ENCODE data around the gene ARF1.

The ARF1 gene

GRCh38 chr1:228071839-228072657, 10.5 kb upstream of the ARF1 start:
- no peak for FAIRE-seq

GRCh38 chr1:228072658-228073043, 9.9 kb upstream of the ARF1 start:
- no peak for FAIRE-seq

- no peak for FAIRE-seq
Observed at GRCh38 chr1:228073061-228073856, 9.2 kb upstream of the ARF1 start.

GRCh38 chr1:228073857-228074545, 8.5 kb upstream of the ARF1 start:
- no peak for FAIRE-seq

- no peak for FAIRE-seq
Observed at GRCh38 chr1:228074954-228075730, 7.4 kb upstream of the ARF1 start.

GRCh38 chr1:228075801-228076271, 6.7 kb upstream of the ARF1 start:
- no peak for FAIRE-seq

- FAIRE-seq = no peak
Observed at GRCh38 chr1:228076796-228077430, 5.6 kb upstream of the ARF1 start.

- no peak for FAIRE-seq
Observed at GRCh38 chr1:228077565-228078330, 4.8 kb upstream of the ARF1 start.

- no peak for FAIRE-seq
Observed at GRCh38 chr1:228079013-228079412, 3.5 kb upstream of the ARF1 start.

- no peak for FAIRE-seq
Observed at GRCh38 chr1:228079601-228080263, 2.8 kb upstream of the ARF1 start.

GRCh38 chr1:228081144-228081543, 1.4 kb upstream of the ARF1 start:
- no peak for FAIRE-seq

- no peak for FAIRE-seq
Observed at GRCh38 chr1:228081578-228082213, 812 bp upstream of the ARF1 start.

GRCh38 chr1:228082918-228083870, 686 bp downstream of the ARF1 start:
- FAIRE-seq = no peak

- no peak for FAIRE-seq
Observed at GRCh38 chr1:228083871-228084278, 1.4 kb downstream of the ARF1 start.

GRCh38 chr1:228084325-228084724, 1.8 kb downstream of the ARF1 start:
- no peak for FAIRE-seq

- FAIRE-seq = no peak
Observed at GRCh38 chr1:228084797-228085196, 2.3 kb downstream of the ARF1 start.

- no peak for FAIRE-seq
Observed at GRCh38 chr1:228085287-228085951, 2.9 kb downstream of the ARF1 start.

- no peak for FAIRE-seq
Observed at GRCh38 chr1:228087771-228088251, 5.3 kb downstream of the ARF1 start.
